Measurements from ENCODE around the gene ADM5. TPM values are rescaled to one million over a fixed set of nuclear protein-coding genes. Genes with fewer than 3 reads are reported as not detected.
A peak's percentile ranks its signal among the peaks of the same experiment; 100 is the strongest.

ADM5 gene
- polyA plus RNA-seq, 3 donors = 1.2 TPM; not detected in 2

GRCh38 chr19:49684251-49684982, 5.0 kb upstream of the ADM5 start:
- H3K4me1 Mint-ChIP-seq = peaks cover 16% of the 10 kb centered on the region
- Histone ChIP-seq H3K9ac (ENCODE audit: insufficient read depth, low read length, poor library complexity, severe bottlenecking) (no peak overlapping the region), H3K4me2 (replicated peaks; ENCODE audit: extremely low read depth, low read length, poor library complexity, severe bottlenecking) (no peak overlapping the region), H3K27me3 (ENCODE audit: control insufficient read depth in 2 of 2, insufficient read depth in 2 of 2, low read length in 2 of 2) (peaks cover 0 to 5% of the 10 kb centered on the region in 2 donors), H3K27ac (ENCODE audit: low read depth in 1 of 2, low read length in 2 of 2) (no peak overlapping the region), H3K4me3 (replicated peaks in 1 of 3; ENCODE audit: low read depth in 2 of 3, low read length in 3 of 3) (no peak overlapping the region), H3K36me3 (replicated peaks in 1 of 2; ENCODE audit: control insufficient read depth in 1 of 2, insufficient read depth in 2 of 2, low read length in 2 of 2) (peaks cover 33 to 47% of the 10 kb centered on the region in 2 donors), H2AFZ (ENCODE audit: insufficient read depth, low read depth, low read length, poor library complexity, severe bottlenecking) (no peak overlapping the region), H3K9me3 (replicated peaks in 1 of 2; ENCODE audit: control insufficient read depth in 1 of 2, insufficient read depth in 1 of 2, low read length in 2 of 2) (no peaks in the 10 kb centered on the region), H4K20me1 (ENCODE audit: insufficient read depth, low read length) (peaks cover 15% of the 10 kb centered on the region), H3K4me1 (ENCODE audit: control insufficient read depth in 1 of 2, insufficient read depth in 2 of 2, low read length in 2 of 2) (peaks cover 16 to 24% of the 10 kb centered on the region in 2 donors), H3K79me2 (ENCODE audit: insufficient read depth, low read length) (peaks cover 16% of the 10 kb centered on the region)
- H3K27me3 Mint-ChIP-seq (ENCODE audit: low read depth in 3 of 3) = peaks cover 11 to 12% (median 12%) of the 10 kb centered on the region in 3 donors
- intact Hi-C loops (cut with micrococcal nuclease) = no loop called here
- H3K4me3 Mint-ChIP-seq = no peak overlapping the region
- H3K27ac Mint-ChIP-seq = peak overlapping the region in 3 of 7 donors; percentile 5 to 68 (median 44)
- peaks cover 58 to 72% of the 10 kb centered on the region in 2 donors for H3K36me3 Mint-ChIP-seq
- DNase-seq = no peak
- TF ChIP-seq, protein P1, sequence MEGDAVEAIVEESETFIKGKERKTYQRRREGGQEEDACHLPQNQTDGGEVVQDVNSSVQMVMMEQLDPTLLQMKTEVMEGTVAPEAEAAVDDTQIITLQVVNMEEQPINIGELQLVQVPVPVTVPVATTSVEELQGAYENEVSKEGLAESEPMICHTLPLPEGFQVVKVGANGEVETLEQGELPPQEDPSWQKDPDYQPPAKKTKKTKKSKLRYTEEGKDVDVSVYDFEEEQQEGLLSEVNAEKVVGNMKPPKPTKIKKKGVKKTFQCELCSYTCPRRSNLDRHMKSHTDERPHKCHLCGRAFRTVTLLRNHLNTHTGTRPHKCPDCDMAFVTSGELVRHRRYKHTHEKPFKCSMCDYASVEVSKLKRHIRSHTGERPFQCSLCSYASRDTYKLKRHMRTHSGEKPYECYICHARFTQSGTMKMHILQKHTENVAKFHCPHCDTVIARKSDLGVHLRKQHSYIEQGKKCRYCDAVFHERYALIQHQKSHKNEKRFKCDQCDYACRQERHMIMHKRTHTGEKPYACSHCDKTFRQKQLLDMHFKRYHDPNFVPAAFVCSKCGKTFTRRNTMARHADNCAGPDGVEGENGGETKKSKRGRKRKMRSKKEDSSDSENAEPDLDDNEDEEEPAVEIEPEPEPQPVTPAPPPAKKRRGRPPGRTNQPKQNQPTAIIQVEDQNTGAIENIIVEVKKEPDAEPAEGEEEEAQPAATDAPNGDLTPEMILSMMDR (IDR thresholded peaks at IDR 0.05) = peak; percentile 48
- H3K9me3 Mint-ChIP-seq = peaks cover 0 to 2% (median 0%) of the 10 kb centered on the region in 7 donors
- 92% methylated on average over 33 of the region's 35 CpGs for WGBS (ENCODE audit: insufficient coverage)

DNA sequence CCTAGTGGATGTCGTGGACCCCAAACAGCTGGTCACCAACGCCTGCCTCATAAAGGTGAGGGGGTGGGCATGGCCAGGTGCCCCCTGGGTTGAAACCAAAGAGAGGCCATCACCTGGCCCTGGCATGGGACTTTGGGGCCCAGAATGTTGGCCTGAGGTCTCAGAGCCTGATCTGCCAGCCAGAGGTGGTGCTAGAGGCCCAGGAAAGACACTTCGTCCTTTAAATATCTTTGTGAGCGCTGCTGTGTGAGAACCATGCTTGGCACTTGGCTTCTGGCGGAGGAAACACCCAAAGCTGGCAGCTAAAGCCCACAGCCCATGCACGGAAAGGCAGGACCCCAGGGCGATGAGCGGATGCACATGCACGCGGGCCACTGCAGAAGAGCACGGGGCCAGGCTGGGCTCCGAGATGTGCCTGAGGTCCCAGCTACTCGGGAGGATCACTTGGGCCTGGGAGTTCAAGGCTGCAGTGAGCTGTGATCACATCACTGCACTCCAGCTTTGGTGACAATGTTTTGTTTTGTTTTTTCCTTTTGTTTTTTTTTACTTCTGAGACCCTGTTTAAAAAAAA, 4.3 kb upstream of the ADM5 start:
- Histone ChIP-seq H3K27me3 (ENCODE audit: control insufficient read depth in 2 of 2, insufficient read depth in 2 of 2, low read length in 2 of 2) (peaks cover 1 to 12% of the 10 kb centered on the region in 2 donors), H3K79me2 (ENCODE audit: insufficient read depth, low read length) (peaks cover 9% of the 10 kb centered on the region), H3K36me3 (replicated peaks in 1 of 2; ENCODE audit: control insufficient read depth in 1 of 2, insufficient read depth in 2 of 2, low read length in 2 of 2) (peaks cover 33 to 47% of the 10 kb centered on the region in 2 donors), H4K20me1 (ENCODE audit: insufficient read depth, low read length) (peaks cover 10% of the 10 kb centered on the region), H3K4me3 (replicated peaks in 1 of 3; ENCODE audit: low read depth in 2 of 3, low read length in 3 of 3) (no peak overlapping the region), H2AFZ (ENCODE audit: insufficient read depth, low read depth, low read length, poor library complexity, severe bottlenecking) (no peak overlapping the region), H3K4me2 (replicated peaks; ENCODE audit: extremely low read depth, low read length, poor library complexity, severe bottlenecking) (no peak overlapping the region), H3K27ac (ENCODE audit: low read depth in 1 of 2, low read length in 2 of 2) (no peak overlapping the region), H3K4me1 (ENCODE audit: control insufficient read depth in 1 of 2, insufficient read depth in 2 of 2, low read length in 2 of 2) (peaks cover 22 to 28% of the 10 kb centered on the region in 2 donors), H3K9ac (ENCODE audit: insufficient read depth, low read length, poor library complexity, severe bottlenecking) (no peak overlapping the region), H3K9me3 (replicated peaks in 1 of 2; ENCODE audit: control insufficient read depth in 1 of 2, insufficient read depth in 1 of 2, low read length in 2 of 2) (peaks cover 0 to 4% of the 10 kb centered on the region in 2 donors)
- TF ChIP-seq, protein P1 (IDR thresholded peaks at IDR 0.05) = no peak
- peaks cover 0 to 4% (median 0%) of the 10 kb centered on the region in 7 donors for H3K9me3 Mint-ChIP-seq
- peak overlapping the region in 2 of 7 donors; percentile 4 to 37 for H3K27ac Mint-ChIP-seq
- H3K4me3 Mint-ChIP-seq = no peak overlapping the region
- peaks cover 19% of the 10 kb centered on the region for H3K4me1 Mint-ChIP-seq
- intact Hi-C loops (cut with micrococcal nuclease) = no loop called here
- H3K36me3 Mint-ChIP-seq = peaks cover 62 to 72% of the 10 kb centered on the region in 2 donors
- DNase-seq = no peak
- H3K27me3 Mint-ChIP-seq (ENCODE audit: low read depth in 3 of 3) = peaks cover 18 to 19% (median 18%) of the 10 kb centered on the region in 3 donors
- WGBS (ENCODE audit: insufficient coverage) = 97% methylated on average over 13 of the region's 13 CpGs

Data from CD14-positive monocyte (primary cell).